CD4-positive, alpha-beta memory T cell (primary cell): ENCODE measurements around the gene FGGY. TPM values are rescaled to one million over a fixed set of nuclear protein-coding genes. Genes with fewer than 3 reads are reported as not detected.
"Not testable (repeated sequence)": the region's sequence is repeated elsewhere in the genome, so short reads cannot be mapped to it uniquely, and the experiment has no call there.

Source experiments
- CTCF ChIA-PET: fragments of 350-600 bp; sonication (Branson Sonifier 250); formaldehyde crosslinking; loops from one replicate; lab custom pipeline; 2021; ENCODE audit warnings: inconsistent platforms; ENCODE audit not compliant: partially characterized antibody; lab: Charles Lee
- POLR2A ChIA-PET: fragments of 350-600 bp; sonication (Branson Sonifier 250); formaldehyde crosslinking; loops from one replicate; lab custom pipeline; 2021; ENCODE audit not compliant: partially characterized antibody; lab: Charles Lee
- DNase-seq, 5 donors: peaks; one replicate each; pipeline versions ENCODE4 v3.0.0 to v3.0.0-alpha.2; 2020 to 2022; ENCODE audit warnings: mixed read lengths in 1 of 5
- H3K27ac ChIP-seq: one replicate; pipeline ENCODE4 v1.7.0; 2013; ENCODE audit warnings: low read depth, low read length
- H3K27me3 ChIP-seq: 2 replicates; pipeline ENCODE4 v1.7.0; 2013; ENCODE audit warnings: mild to moderate bottlenecking, low read length, moderate library complexity; ENCODE audit not compliant: insufficient read depth
- H3K36me3 ChIP-seq: 2 replicates; pipeline ENCODE4 v1.7.0; 2013; ENCODE audit warnings: mild to moderate bottlenecking, low read length, moderate library complexity; ENCODE audit not compliant: insufficient read depth
- H3K4me1 ChIP-seq: 2 replicates; pipeline ENCODE4 v1.7.0; 2013; ENCODE audit warnings: mild to moderate bottlenecking, low read length, moderate library complexity; ENCODE audit not compliant: insufficient read depth
- H3K4me3 ChIP-seq, 2 donors: one replicate each; pipeline ENCODE4 v1.7.0; 2013; ENCODE audit warnings: low read length in 2 of 2, mild to moderate bottlenecking in 1 of 2
- H3K9me3 ChIP-seq, 2 donors: one replicate each; pipeline ENCODE4 v1.7.0; 2013; ENCODE audit warnings: low read length in 2 of 2, control low read depth in 1 of 2; ENCODE audit not compliant: control insufficient read depth in 1 of 2
- H3K27ac Mint-ChIP-seq, 7 donors: one replicate each; pipeline ENCODE4 v1.8.0; 2020 to 2021; ENCODE audit warnings: mixed read lengths in 7 of 7, mild to moderate bottlenecking in 6 of 7, inconsistent platforms in 3 of 7, moderate library complexity in 3 of 7
- H3K27me3 Mint-ChIP-seq, 2 donors: one replicate each; pipeline ENCODE4 v1.8.0; 2020 to 2021; ENCODE audit warnings: mixed read lengths in 2 of 2
- H3K36me3 Mint-ChIP-seq, 2 donors: one replicate each; pipeline ENCODE4 v1.8.0; 2020 to 2021; ENCODE audit warnings: mixed read lengths in 2 of 2, inconsistent platforms in 1 of 2, mild to moderate bottlenecking in 1 of 2
- H3K4me1 Mint-ChIP-seq, 4 donors: one replicate each; pipeline ENCODE4 v1.8.0; 2020 to 2021; ENCODE audit warnings: mixed read lengths in 4 of 4, mild to moderate bottlenecking in 1 of 4
- H3K4me3 Mint-ChIP-seq, 8 donors: one replicate each; pipeline ENCODE4 v1.8.0; 2020 to 2021; ENCODE audit warnings: mixed read lengths in 8 of 8, mild to moderate bottlenecking in 7 of 8, moderate library complexity in 6 of 8, inconsistent platforms in 3 of 8
- H3K9me3 Mint-ChIP-seq, 8 donors: one replicate each; pipeline ENCODE4 v1.8.0; 2020 to 2021; ENCODE audit warnings: mixed read lengths in 8 of 8, mild to moderate bottlenecking in 5 of 8, inconsistent platforms in 3 of 8, moderate library complexity in 1 of 8
- intact Hi-C: fragments of 100-400 bp; cut with micrococcal nuclease; formaldehyde crosslinking; loops from one replicate; pipeline ENCODE4 v1.15.1; 2023
- polyA plus RNA-seq, 2 donors: library from polyadenylated mRNA; unstranded; fragments of 300-500 nt; fragmentation: Illumina TruSeq; gene quantifications; one replicate each; pipeline ENCODE4 v1.2.3, GENCODE V29; 2021
- total RNA-seq, 2 experiments: library from RNA; stranded (reverse); gene quantifications; one replicate each; pipeline ENCODE4 v1.2.3, GENCODE V29; 2021

Gene FGGY
- total and polyA plus RNA-seq, 4 experiments from 2014 or later, result 1.8 to 8.8 (median 3.6) TPM

DNA sequence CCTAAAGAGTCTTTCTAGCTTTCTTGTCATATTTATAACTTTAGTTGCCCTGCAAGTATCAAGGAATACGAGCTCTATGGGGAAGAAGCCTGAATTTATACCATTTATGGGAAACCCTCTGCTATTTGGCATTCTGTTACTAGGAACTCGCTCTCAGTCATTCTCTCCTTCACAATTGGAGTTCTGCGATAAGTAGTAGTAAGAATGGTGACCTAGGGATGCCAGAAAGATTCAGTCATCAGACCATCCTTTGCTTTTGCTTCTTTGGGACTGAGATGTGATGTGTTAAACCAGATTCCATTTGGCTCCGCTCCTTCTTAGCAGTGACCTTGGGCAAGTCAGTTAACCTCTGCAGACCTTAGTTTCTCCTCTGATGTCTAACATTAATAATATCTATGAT lies 256.5 kb downstream of the FGGY start:
- Histone ChIP-seq H3K4me1 (no peaks in the 10 kb centered on the region), H3K27me3 (no peaks in the 10 kb centered on the region), H3K36me3 (no peaks in the 10 kb centered on the region), H3K4me3 (no peak overlapping the region), H3K27ac (no peak overlapping the region), H3K9me3 (no peaks in the 10 kb centered on the region)
- Mint-ChIP-seq H3K36me3 (peaks cover 14 to 27% of the 10 kb centered on the region in 2 donors), H3K9me3 (peaks cover 0 to 21% (median 12%) of the 10 kb centered on the region in 8 donors), H3K27me3 (no peaks in the 10 kb centered on the region), H3K4me1 (no peaks in the 10 kb centered on the region), H3K27ac (no peak overlapping the region), H3K4me3 (no peak overlapping the region)
- no peak for DNase-seq
- ChIA-PET CTCF (no interaction called here), POLR2A (no interaction called here)
- intact Hi-C loops, result no loop called here

DNA sequence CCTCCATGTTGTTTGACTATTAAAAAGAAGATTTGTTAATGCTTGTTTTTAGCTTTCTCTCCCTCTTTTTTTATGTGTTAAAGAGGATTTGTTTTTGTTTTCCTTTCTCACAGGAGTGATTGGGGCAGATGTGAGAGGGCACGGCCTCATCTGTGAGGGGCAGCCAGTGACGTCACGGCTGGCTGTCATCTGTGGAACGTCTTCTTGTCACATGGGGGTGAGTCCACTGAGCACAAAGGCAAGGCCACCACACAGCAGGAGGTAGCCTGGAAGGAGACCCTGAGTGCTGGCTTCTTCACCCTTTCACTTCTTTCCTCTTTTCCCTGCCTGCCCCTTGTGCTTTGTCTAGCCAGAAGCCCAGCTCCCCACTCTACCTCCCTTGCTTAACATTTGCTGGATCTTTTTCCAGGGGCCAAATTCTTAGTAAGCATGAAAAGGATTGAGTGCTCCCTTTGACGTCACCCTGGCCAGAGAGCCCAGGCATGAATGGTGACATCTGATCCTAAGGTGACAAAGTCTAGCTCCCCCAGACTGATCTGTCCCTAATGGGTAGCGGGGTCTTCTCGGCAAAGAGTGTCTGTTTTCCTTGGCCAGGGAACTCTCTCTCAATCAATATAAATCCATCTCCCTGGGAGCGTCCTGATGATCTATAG lies 257.2 kb downstream of the FGGY start:
- DNase-seq, result no peak
- no peaks in the 10 kb centered on the region for H3K27me3 Mint-ChIP-seq
- ChIA-PET CTCF (no interaction called here), POLR2A (no interaction called here)
- H3K27ac Mint-ChIP-seq, result no peak overlapping the region
- no peaks in the 10 kb centered on the region for H3K9me3 ChIP-seq
- H3K4me1 Mint-ChIP-seq, result no peaks in the 10 kb centered on the region
- H3K27me3 ChIP-seq, result no peaks in the 10 kb centered on the region
- peaks cover 16 to 30% of the 10 kb centered on the region in 2 donors for H3K36me3 Mint-ChIP-seq
- H3K9me3 Mint-ChIP-seq, result peaks cover 0 to 23% (median 19%) of the 10 kb centered on the region in 8 donors
- intact Hi-C loops, result no loop called here
- H3K4me1 ChIP-seq, result no peaks in the 10 kb centered on the region
- H3K4me3 Mint-ChIP-seq, result no peak overlapping the region
- no peaks in the 10 kb centered on the region for H3K36me3 ChIP-seq
- H3K4me3 ChIP-seq, result no peak overlapping the region
- H3K27ac ChIP-seq, result no peak overlapping the region

GRCh38 chr1:59554752-59555151 lies 257.9 kb downstream of the FGGY start:
- CTCF ChIA-PET, result no interaction called here
- no peaks in the 10 kb centered on the region for H3K36me3 ChIP-seq
- intact Hi-C loops, result no loop called here
- H3K9me3 Mint-ChIP-seq, result peaks cover 0 to 23% (median 20%) of the 10 kb centered on the region in 8 donors
- no peaks in the 10 kb centered on the region for H3K4me1 ChIP-seq
- no peak overlapping the region for H3K4me3 Mint-ChIP-seq
- DNase-seq, result no peak
- peaks cover 16 to 30% of the 10 kb centered on the region in 2 donors for H3K36me3 Mint-ChIP-seq
- no peaks in the 10 kb centered on the region for H3K27me3 Mint-ChIP-seq
- POLR2A ChIA-PET, result no interaction called here
- no peaks in the 10 kb centered on the region for H3K9me3 ChIP-seq
- H3K27me3 ChIP-seq, result no peaks in the 10 kb centered on the region
- H3K4me3 ChIP-seq, result no peak overlapping the region
- H3K27ac Mint-ChIP-seq, result no peak overlapping the region
- no peaks in the 10 kb centered on the region for H3K4me1 Mint-ChIP-seq
- H3K27ac ChIP-seq, result no peak overlapping the region

DNA sequence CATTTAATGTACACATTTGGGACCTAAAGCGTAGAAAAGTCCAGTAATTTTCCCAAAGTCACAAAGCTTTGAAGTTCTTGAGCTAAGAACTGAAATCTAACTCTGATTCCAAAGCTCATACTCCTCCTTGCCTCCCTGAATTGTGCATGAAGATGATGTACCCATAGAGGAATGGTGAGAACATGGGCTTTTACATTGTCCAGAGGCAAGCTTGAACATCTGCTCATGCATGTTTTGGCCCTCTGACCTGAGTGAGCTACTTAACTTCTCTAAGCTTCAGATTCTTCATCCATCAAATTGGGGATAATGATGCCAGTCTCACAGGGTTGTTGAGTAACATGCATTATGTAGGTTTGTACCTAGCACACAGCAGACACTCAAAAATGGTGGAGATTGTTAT lies 259.5 kb downstream of the FGGY start:
- Mint-ChIP-seq H3K9me3 (peaks cover 0 to 23% (median 20%) of the 10 kb centered on the region in 8 donors), H3K27me3 (no peaks in the 10 kb centered on the region), H3K4me3 (no peak overlapping the region), H3K4me1 (peaks cover 0 to 4% (median 0%) of the 10 kb centered on the region in 4 donors), H3K36me3 (peaks cover 16 to 30% of the 10 kb centered on the region in 2 donors), H3K27ac (no peak overlapping the region)
- DNase-seq, result no peak
- CTCF ChIA-PET, result no interaction called here
- Histone ChIP-seq H3K27me3 (no peaks in the 10 kb centered on the region), H3K4me3 (no peak overlapping the region), H3K4me1 (no peaks in the 10 kb centered on the region), H3K9me3 (no peaks in the 10 kb centered on the region), H3K27ac (no peak overlapping the region), H3K36me3 (no peaks in the 10 kb centered on the region)
- intact Hi-C loops, result no loop called here
- POLR2A ChIA-PET, result no interaction called here

- Mint-ChIP-seq H3K36me3 (peaks cover 16 to 30% of the 10 kb centered on the region in 2 donors), H3K9me3 (peaks cover 0 to 23% (median 20%) of the 10 kb centered on the region in 8 donors), H3K4me3 (no peak overlapping the region), H3K4me1 (peaks cover 0 to 4% (median 0%) of the 10 kb centered on the region in 4 donors), H3K27ac (no peak overlapping the region), H3K27me3 (no peaks in the 10 kb centered on the region)
- intact Hi-C loops, result no loop called here
- Histone ChIP-seq H3K36me3 (no peaks in the 10 kb centered on the region), H3K9me3 (no peaks in the 10 kb centered on the region), H3K27ac (no peak overlapping the region), H3K27me3 (no peaks in the 10 kb centered on the region), H3K4me3 (no peak overlapping the region), H3K4me1 (no peaks in the 10 kb centered on the region)
- DNase-seq, result no peak
- ChIA-PET POLR2A (no interaction called here), CTCF (no interaction called here)
Measured at GRCh38 chr1:59556802-59557548, 260.1 kb downstream of the FGGY start.

- Histone ChIP-seq H3K9me3 (no peaks in the 10 kb centered on the region), H3K27ac (no peak overlapping the region), H3K4me1 (no peaks in the 10 kb centered on the region), H3K36me3 (no peaks in the 10 kb centered on the region), H3K27me3 (no peaks in the 10 kb centered on the region), H3K4me3 (no peak overlapping the region)
- CTCF ChIA-PET, result no interaction called here
- POLR2A ChIA-PET, result no interaction called here
- intact Hi-C loops, result no loop called here
- no peak overlapping the region for H3K4me3 Mint-ChIP-seq
- no peak overlapping the region for H3K27ac Mint-ChIP-seq
- no peaks in the 10 kb centered on the region for H3K27me3 Mint-ChIP-seq
- peaks cover 0 to 23% (median 20%) of the 10 kb centered on the region in 8 donors for H3K9me3 Mint-ChIP-seq
- peaks cover 0 to 4% (median 0%) of the 10 kb centered on the region in 4 donors for H3K4me1 Mint-ChIP-seq
- DNase-seq, result no peak
- H3K36me3 Mint-ChIP-seq, result peaks cover 16 to 30% of the 10 kb centered on the region in 2 donors
Measured at GRCh38 chr1:59557549-59557885, 260.6 kb downstream of the FGGY start.

DNA sequence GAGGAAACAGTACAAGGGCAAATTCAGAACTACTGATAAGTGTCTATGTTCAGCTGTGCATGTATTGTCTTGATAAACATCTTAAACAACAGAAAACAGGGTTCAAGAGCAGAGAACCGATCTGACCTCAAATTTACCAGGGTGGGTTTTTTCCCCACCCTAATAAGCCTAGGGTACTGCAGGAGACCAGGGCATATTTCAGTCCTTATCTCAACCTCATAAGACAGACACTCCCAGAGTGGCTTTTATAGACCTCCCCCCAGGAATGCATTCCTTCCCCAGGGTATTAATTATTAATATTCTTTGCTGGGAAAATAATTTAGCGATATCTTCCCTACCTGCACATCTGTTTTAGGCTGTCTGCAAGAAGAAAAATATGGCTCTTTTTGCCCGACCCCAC lies 261.7 kb downstream of the FGGY start:
- Mint-ChIP-seq H3K36me3 (peaks cover 16 to 30% of the 10 kb centered on the region in 2 donors), H3K9me3 (peaks cover 0 to 23% (median 20%) of the 10 kb centered on the region in 8 donors)
- H3K9me3 ChIP-seq, intact Hi-C loops, CTCF ChIA-PET, H3K4me3 ChIP-seq, H3K36me3 ChIP-seq, H3K4me1 Mint-ChIP-seq, H3K4me3 Mint-ChIP-seq, DNase-seq, H3K27me3 Mint-ChIP-seq, H3K27ac ChIP-seq, H3K27me3 ChIP-seq, POLR2A ChIA-PET, H3K4me1 ChIP-seq, H3K27ac Mint-ChIP-seq: not testable (repeated sequence)
